PC-3 (cell line): ENCODE measurements around the gene TEX13B.

Experiments used
- EZH2 ChIP-seq: fragments of 300-600 bp; sonication (generic); IDR thresholded peaks from one replicate; pipeline ENCODE4 v1.6.1; 2017; ENCODE audit warnings: antibody characterized with exemption, mild to moderate bottlenecking, low read length; ENCODE audit not compliant: unreplicated experiment
- EZH2phosphoT487 ChIP-seq: fragments of 300-600 bp; sonication (generic); IDR thresholded peaks from 2 replicates; pipeline ENCODE4 v1.6.1; 2018; ENCODE audit warnings: mild to moderate bottlenecking, antibody characterized with exemption, low read length, borderline replicate concordance
- TF ChIP-seq, protein P1 (sequence below): fragments of 300-600 bp; sonication (generic); conservative IDR thresholded peaks from 2 replicates; pipeline ENCODE4 v1.5.1; 2017; ENCODE audit warnings: antibody characterized with exemption, low read depth, mild to moderate bottlenecking, low read length

DNA sequence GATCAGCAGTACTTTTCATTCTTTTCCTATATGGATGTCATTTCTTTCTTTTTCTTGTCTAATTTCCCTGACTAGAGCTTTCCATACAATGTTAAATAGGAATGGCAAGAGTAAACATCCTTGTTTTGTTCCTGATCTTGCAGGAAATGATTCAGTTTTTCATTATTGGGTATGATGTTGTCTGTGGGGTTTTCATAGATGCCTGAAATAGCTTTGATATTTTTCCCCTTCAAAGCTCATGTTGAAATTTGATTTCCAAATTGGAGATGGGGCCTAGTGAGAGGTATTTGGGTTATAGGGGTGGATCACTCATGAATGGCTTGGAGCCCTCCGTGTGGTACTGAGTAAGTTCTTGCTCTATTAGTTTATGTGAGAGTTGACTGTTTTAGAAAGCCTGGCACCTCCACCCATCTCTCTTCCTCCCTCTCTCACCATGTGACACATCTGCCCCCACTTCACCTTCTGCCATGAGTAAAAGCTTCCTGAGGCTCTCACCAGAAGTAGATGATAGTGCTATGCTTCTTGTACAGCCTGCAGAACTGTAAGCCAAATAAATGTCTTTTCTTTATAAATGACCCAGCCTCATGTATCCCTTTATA is 40.4 kb upstream of the TEX13B start:
- TF ChIP-seq, protein P1, sequence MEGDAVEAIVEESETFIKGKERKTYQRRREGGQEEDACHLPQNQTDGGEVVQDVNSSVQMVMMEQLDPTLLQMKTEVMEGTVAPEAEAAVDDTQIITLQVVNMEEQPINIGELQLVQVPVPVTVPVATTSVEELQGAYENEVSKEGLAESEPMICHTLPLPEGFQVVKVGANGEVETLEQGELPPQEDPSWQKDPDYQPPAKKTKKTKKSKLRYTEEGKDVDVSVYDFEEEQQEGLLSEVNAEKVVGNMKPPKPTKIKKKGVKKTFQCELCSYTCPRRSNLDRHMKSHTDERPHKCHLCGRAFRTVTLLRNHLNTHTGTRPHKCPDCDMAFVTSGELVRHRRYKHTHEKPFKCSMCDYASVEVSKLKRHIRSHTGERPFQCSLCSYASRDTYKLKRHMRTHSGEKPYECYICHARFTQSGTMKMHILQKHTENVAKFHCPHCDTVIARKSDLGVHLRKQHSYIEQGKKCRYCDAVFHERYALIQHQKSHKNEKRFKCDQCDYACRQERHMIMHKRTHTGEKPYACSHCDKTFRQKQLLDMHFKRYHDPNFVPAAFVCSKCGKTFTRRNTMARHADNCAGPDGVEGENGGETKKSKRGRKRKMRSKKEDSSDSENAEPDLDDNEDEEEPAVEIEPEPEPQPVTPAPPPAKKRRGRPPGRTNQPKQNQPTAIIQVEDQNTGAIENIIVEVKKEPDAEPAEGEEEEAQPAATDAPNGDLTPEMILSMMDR = no peak
- TF ChIP-seq EZH2phosphoT487 = no peak
- TF ChIP-seq EZH2 = no peak
